NK-92 (cell line): ENCODE results near the gene MRTO4.
"Not testable (repeated sequence)": the region's sequence is repeated elsewhere in the genome, so short reads cannot be mapped to it uniquely, and the experiment has no call there.

Experiments used
- DNase-seq: peaks from one replicate; lab custom pipeline; 2025; ENCODE audit not compliant: unreplicated experiment; lab: John Stamatoyannopoulos, UW

MRTO4 gene

GRCh38 chr1:19222979-19223824 is 28.4 kb upstream of the MRTO4 start:
- DNase-seq, result no peak

- no peak for DNase-seq
These were observed 22.4 kb upstream of the MRTO4 start for GRCh38 chr1:19229229-19229628.

- DNase-seq, result no peak
These were observed 21.7 kb upstream of the MRTO4 start for GRCh38 chr1:19229828-19230325.

GRCh38 chr1:19231736-19232523 is 19.7 kb upstream of the MRTO4 start:
- DNase-seq, result not testable (repeated sequence)

- DNase-seq, result no peak
These were observed 19.1 kb upstream of the MRTO4 start for GRCh38 chr1:19232524-19232846.

- no peak for DNase-seq
These were observed 17.4 kb upstream of the MRTO4 start for GRCh38 chr1:19234224-19234623.

- no peak for DNase-seq
These were observed 11.7 kb upstream of the MRTO4 start for GRCh38 chr1:19239876-19240275.

- DNase-seq, result no peak
These were observed 10.7 kb upstream of the MRTO4 start for GRCh38 chr1:19240673-19241538.

GRCh38 chr1:19250629-19251304 is 838 bp upstream of the MRTO4 start:
- no peak for DNase-seq

- DNase-seq, result no peak
These were observed 2.8 kb downstream of the MRTO4 start for GRCh38 chr1:19254416-19254815.

GRCh38 chr1:19255288-19255687 is 3.7 kb downstream of the MRTO4 start:
- DNase-seq, result no peak

GRCh38 chr1:19256301-19256700 is 4.7 kb downstream of the MRTO4 start:
- DNase-seq, result not testable (repeated sequence)

GRCh38 chr1:19257178-19257914 is 5.7 kb downstream of the MRTO4 start:
- no peak for DNase-seq

GRCh38 chr1:19258353-19258752 is 6.7 kb downstream of the MRTO4 start:
- no peak for DNase-seq

GRCh38 chr1:19260211-19261138 is 8.9 kb downstream of the MRTO4 start:
- no peak for DNase-seq

GRCh38 chr1:19262047-19262446 is 10.4 kb downstream of the MRTO4 start:
- no peak for DNase-seq

GRCh38 chr1:19262744-19263143 is 11.1 kb downstream of the MRTO4 start:
- DNase-seq, result no peak

GRCh38 chr1:19268445-19268844 is 16.8 kb downstream of the MRTO4 start:
- DNase-seq, result no peak
